Measurements from ENCODE around the gene ABTB1. TPM values are rescaled to one million over a fixed set of nuclear protein-coding genes. Genes with fewer than 3 reads are reported as not detected.
A peak's percentile ranks its signal among the peaks of the same experiment; 100 is the strongest.

The ABTB1 gene
- total RNA-seq, 5 donors from 2014 or later (not counting 1 experiment from before 2014, with no cell fraction given) = 107 to 187 (median 166) TPM

GRCh38 chr3:127673191-127674100, 694 bp downstream of the ABTB1 start:
- peak overlapping the region; percentile 85 to 92 (median 87) for H3K4me3 Mint-ChIP-seq
- peak in 30 of 35 experiments; percentile 25 to 65 (median 45) for DNase-seq
- peak overlapping the region; percentile 52 to 72 for H3K4me3 ChIP-seq (ENCODE audit: control insufficient read depth in 1 of 2, extremely low read depth in 1 of 2, low read length in 1 of 2)
- H3K27me3 Mint-ChIP-seq = no peaks in the 10 kb centered on the region
- 22% methylated on average over 46 of the region's 51 CpGs for WGBS (ENCODE audit: insufficient coverage)
- no peaks in the 10 kb centered on the region for H3K9me3 ChIP-seq
- peak overlapping the region; percentile 49 for H3K27ac ChIP-seq (ENCODE audit: low read length)
- no peaks in the 10 kb centered on the region for H3K9me3 Mint-ChIP-seq
- H3K4me1 ChIP-seq (ENCODE audit: control insufficient read depth in 1 of 2, extremely low read depth in 1 of 2, insufficient read depth in 2 of 2, low read length in 2 of 2) = peaks cover 5 to 40% of the 10 kb centered on the region in 2 experiments
- H3K4me1 Mint-ChIP-seq = peaks cover 39 to 45% (median 44%) of the 10 kb centered on the region in 3 donors
- peak; percentile 58 to 67 (median 66) for ATAC-seq (replicated peaks in 1 of 4)
- CTCF ChIA-PET = no interaction called here
- POLR2A ChIA-PET = no interaction called here
- H3K27ac Mint-ChIP-seq = peak overlapping the region; percentile 87 to 88
- H3K36me3 ChIP-seq (ENCODE audit: control insufficient read depth in 2 of 2, extremely low read depth in 1 of 2, insufficient read depth in 1 of 2, low read length in 1 of 2) = peaks cover 13 to 25% of the 10 kb centered on the region in 2 donors
- H3K36me3 Mint-ChIP-seq = peaks cover 12% of the 10 kb centered on the region
- no peaks in the 10 kb centered on the region for H3K27me3 ChIP-seq (replicated peaks in 1 of 2; ENCODE audit: control insufficient read depth in 2 of 2, extremely low read depth in 1 of 2, insufficient read depth in 2 of 2, low read length in 1 of 2)

- no peak for ATAC-seq (replicated peaks in 1 of 4)
- Histone ChIP-seq H3K27me3 (replicated peaks in 1 of 2; ENCODE audit: control insufficient read depth in 2 of 2, extremely low read depth in 1 of 2, insufficient read depth in 2 of 2, low read length in 1 of 2) (no peaks in the 10 kb centered on the region), H3K4me3 (ENCODE audit: control insufficient read depth in 1 of 2, extremely low read depth in 1 of 2, low read length in 1 of 2) (peak overlapping the region in 1 of 2 donors; percentile 72), H3K9me3 (no peaks in the 10 kb centered on the region), H3K36me3 (ENCODE audit: control insufficient read depth in 2 of 2, extremely low read depth in 1 of 2, insufficient read depth in 1 of 2, low read length in 1 of 2) (peaks cover 13 to 31% of the 10 kb centered on the region in 2 donors), H3K4me1 (ENCODE audit: control insufficient read depth in 1 of 2, extremely low read depth in 1 of 2, insufficient read depth in 2 of 2, low read length in 2 of 2) (peaks cover 5 to 40% of the 10 kb centered on the region in 2 experiments), H3K27ac (ENCODE audit: low read length) (peak overlapping the region; percentile 18)
- Mint-ChIP-seq H3K27me3 (no peaks in the 10 kb centered on the region), H3K27ac (peak overlapping the region; percentile 87 to 88), H3K4me1 (peaks cover 39 to 46% (median 45%) of the 10 kb centered on the region in 3 donors), H3K36me3 (peaks cover 12% of the 10 kb centered on the region), H3K9me3 (no peaks in the 10 kb centered on the region), H3K4me3 (peak overlapping the region; percentile 85 to 92 (median 87))
- WGBS (ENCODE audit: insufficient coverage) = 70% methylated on average over 7 of the region's 17 CpGs
- CTCF ChIA-PET = no interaction called here
- DNase-seq = peak in 5 of 35 experiments; percentile 2 to 37 (median 25)
- POLR2A ChIA-PET = no interaction called here
These were observed 1.5 kb downstream of the ABTB1 start for GRCh38 chr3:127674101-127674721.

GRCh38 chr3:127674790-127675189, 2.0 kb downstream of the ABTB1 start:
- ChIA-PET POLR2A (no interaction called here), CTCF (no interaction called here)
- Histone ChIP-seq H3K4me3 (ENCODE audit: control insufficient read depth in 1 of 2, extremely low read depth in 1 of 2, low read length in 1 of 2) (no peak overlapping the region), H3K4me1 (ENCODE audit: control insufficient read depth in 1 of 2, extremely low read depth in 1 of 2, insufficient read depth in 2 of 2, low read length in 2 of 2) (peaks cover 5 to 40% of the 10 kb centered on the region in 2 experiments), H3K36me3 (ENCODE audit: control insufficient read depth in 2 of 2, extremely low read depth in 1 of 2, insufficient read depth in 1 of 2, low read length in 1 of 2) (peaks cover 14 to 31% of the 10 kb centered on the region in 2 donors), H3K27me3 (replicated peaks in 1 of 2; ENCODE audit: control insufficient read depth in 2 of 2, extremely low read depth in 1 of 2, insufficient read depth in 2 of 2, low read length in 1 of 2) (no peaks in the 10 kb centered on the region), H3K9me3 (no peaks in the 10 kb centered on the region), H3K27ac (ENCODE audit: low read length) (no peak overlapping the region)
- Mint-ChIP-seq H3K36me3 (peaks cover 12% of the 10 kb centered on the region), H3K27me3 (no peaks in the 10 kb centered on the region), H3K9me3 (no peaks in the 10 kb centered on the region), H3K4me1 (peaks cover 39 to 46% (median 45%) of the 10 kb centered on the region in 3 donors), H3K27ac (peak overlapping the region; percentile 57 to 78), H3K4me3 (peak overlapping the region; percentile 85 to 92 (median 87))
- no peak for ATAC-seq (replicated peaks in 1 of 4)
- WGBS (ENCODE audit: insufficient coverage) = 92% methylated on average over 7 of the region's 8 CpGs
- peak in 2 of 35 experiments; percentile 0 to 9 for DNase-seq

GRCh38 chr3:127675651-127676391, 3.1 kb downstream of the ABTB1 start:
- 94% methylated on average over 25 of the region's 29 CpGs for WGBS (ENCODE audit: insufficient coverage)
- Mint-ChIP-seq H3K27ac (peak overlapping the region; percentile 19 to 64), H3K27me3 (no peaks in the 10 kb centered on the region), H3K9me3 (no peaks in the 10 kb centered on the region), H3K36me3 (peaks cover 12% of the 10 kb centered on the region), H3K4me1 (peaks cover 39 to 46% (median 43%) of the 10 kb centered on the region in 3 donors), H3K4me3 (peak overlapping the region in 1 of 3 donors; percentile 92)
- no peak for ATAC-seq (replicated peaks in 1 of 4)
- H3K36me3 ChIP-seq (ENCODE audit: control insufficient read depth in 2 of 2, extremely low read depth in 1 of 2, insufficient read depth in 1 of 2, low read length in 1 of 2) = peaks cover 22 to 33% of the 10 kb centered on the region in 2 donors
- POLR2A ChIA-PET = interaction anchor here in 1 of 2 donors (0.7 kb wide), 1 partner anchor 553 kb away, joined by 11 read pairs; no protein-coding TSS in a partner anchor
- CTCF ChIA-PET = interaction anchor here in 1 of 2 donors (0.7 kb wide), 1 partner anchor 128 kb away, joined by 7 read pairs; no protein-coding TSS in a partner anchor
- no peak overlapping the region for H3K27ac ChIP-seq (ENCODE audit: low read length)
- H3K27me3 ChIP-seq (replicated peaks in 1 of 2; ENCODE audit: control insufficient read depth in 2 of 2, extremely low read depth in 1 of 2, insufficient read depth in 2 of 2, low read length in 1 of 2) = no peaks in the 10 kb centered on the region
- no peaks in the 10 kb centered on the region for H3K9me3 ChIP-seq
- no peak overlapping the region for H3K4me3 ChIP-seq (ENCODE audit: control insufficient read depth in 1 of 2, extremely low read depth in 1 of 2, low read length in 1 of 2)
- peak in 3 of 35 experiments; percentile 1 to 22 (median 10) for DNase-seq
- H3K4me1 ChIP-seq (ENCODE audit: control insufficient read depth in 1 of 2, extremely low read depth in 1 of 2, insufficient read depth in 2 of 2, low read length in 2 of 2) = peaks cover 5 to 40% of the 10 kb centered on the region in 2 experiments

GRCh38 chr3:127676456-127676855, 3.7 kb downstream of the ABTB1 start:
- POLR2A ChIA-PET = no interaction called here
- H3K9me3 Mint-ChIP-seq = no peaks in the 10 kb centered on the region
- ATAC-seq (replicated peaks in 1 of 4) (no peak), DNase-seq (peak in 1 of 35 experiments; percentile 11)
- no CpG with 5 or more reads among the region's 4 CpGs for WGBS (ENCODE audit: insufficient coverage)
- H3K4me3 Mint-ChIP-seq = no peak overlapping the region
- Histone ChIP-seq H3K36me3 (ENCODE audit: control insufficient read depth in 2 of 2, extremely low read depth in 1 of 2, insufficient read depth in 1 of 2, low read length in 1 of 2) (peaks cover 23 to 33% of the 10 kb centered on the region in 2 donors), H3K9me3 (no peaks in the 10 kb centered on the region), H3K27ac (ENCODE audit: low read length) (no peak overlapping the region), H3K4me3 (ENCODE audit: control insufficient read depth in 1 of 2, extremely low read depth in 1 of 2, low read length in 1 of 2) (no peak overlapping the region), H3K27me3 (replicated peaks in 1 of 2; ENCODE audit: control insufficient read depth in 2 of 2, extremely low read depth in 1 of 2, insufficient read depth in 2 of 2, low read length in 1 of 2) (no peaks in the 10 kb centered on the region), H3K4me1 (ENCODE audit: control insufficient read depth in 1 of 2, extremely low read depth in 1 of 2, insufficient read depth in 2 of 2, low read length in 2 of 2) (peaks cover 5 to 35% of the 10 kb centered on the region in 2 experiments)
- peaks cover 36 to 42% (median 39%) of the 10 kb centered on the region in 3 donors for H3K4me1 Mint-ChIP-seq
- H3K27me3 Mint-ChIP-seq = no peaks in the 10 kb centered on the region
- CTCF ChIA-PET = no interaction called here
- H3K27ac Mint-ChIP-seq = no peak overlapping the region
- peaks cover 12% of the 10 kb centered on the region for H3K36me3 Mint-ChIP-seq

All from T-cell (primary cell).